DLD1 (cell line): Measurements from ENCODE around the gene TALDO1.

Experiments
- in situ Hi-C: cut with HindIII; loops from 2 replicates; pipeline ENCODE4 v1.10.0; 2017; ENCODE audit warnings: low sequenced_read_pairs

Gene TALDO1

DNA sequence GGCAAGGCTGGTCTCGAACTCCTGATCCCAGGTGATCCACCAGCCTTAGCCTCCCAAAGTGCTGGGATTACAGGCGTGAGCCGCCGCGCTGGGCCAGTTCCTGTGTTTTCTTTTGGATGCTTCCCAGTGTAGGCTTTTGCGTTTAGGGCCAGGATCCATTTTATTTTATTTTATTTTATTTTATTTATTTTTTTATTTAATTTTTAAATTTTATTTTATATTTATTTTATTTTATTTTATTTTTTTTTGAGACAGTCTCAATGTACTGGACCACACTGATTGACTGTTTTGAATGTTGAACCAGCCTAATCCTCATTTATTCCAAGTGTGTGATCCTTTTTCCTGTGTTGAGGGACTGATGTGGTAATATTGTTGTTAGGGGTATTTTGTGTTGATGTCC lies 32.8 kb upstream of the TALDO1 start:
- in situ Hi-C loops, result no loop called here

DNA sequence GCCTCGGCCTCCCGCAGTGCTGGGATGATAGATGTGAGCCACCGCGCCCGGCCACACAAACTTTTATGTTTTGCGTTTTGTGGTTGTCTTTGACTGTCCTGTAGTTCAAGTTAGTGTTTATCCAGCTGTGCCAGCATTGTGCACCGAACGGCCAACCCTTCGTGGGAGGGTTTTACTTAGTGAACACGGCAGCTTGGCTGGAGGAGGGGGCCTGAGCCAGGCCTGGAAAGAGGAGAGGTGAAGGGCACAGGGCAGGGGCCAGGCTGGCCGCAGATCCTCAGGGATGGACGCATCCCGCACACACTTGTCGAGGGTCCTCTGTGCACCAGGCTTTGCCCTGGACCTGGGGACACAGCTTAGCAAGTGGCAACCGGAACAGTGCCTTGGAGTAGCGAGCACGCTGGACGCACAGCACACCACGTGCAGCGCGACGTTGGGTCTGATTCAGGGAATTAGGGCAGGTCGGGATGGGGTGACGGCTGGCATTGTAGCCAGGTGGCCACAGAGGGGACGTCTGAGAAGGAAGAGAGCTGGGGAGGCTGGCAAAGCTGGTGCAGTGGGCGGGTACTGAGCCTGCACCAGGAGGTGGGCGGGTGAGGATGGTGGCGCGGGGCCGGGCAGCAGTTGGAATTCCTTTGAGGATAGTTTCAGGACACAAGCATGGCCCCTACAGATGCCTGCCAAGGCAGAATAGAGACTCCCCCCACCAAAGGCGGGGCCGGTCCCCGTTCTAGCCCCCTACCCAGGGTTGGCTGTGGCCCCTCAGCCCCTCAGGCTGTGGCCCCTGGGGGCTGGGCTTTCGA lies 27.8 kb upstream of the TALDO1 start:
- in situ Hi-C loops, result no loop called here

DNA sequence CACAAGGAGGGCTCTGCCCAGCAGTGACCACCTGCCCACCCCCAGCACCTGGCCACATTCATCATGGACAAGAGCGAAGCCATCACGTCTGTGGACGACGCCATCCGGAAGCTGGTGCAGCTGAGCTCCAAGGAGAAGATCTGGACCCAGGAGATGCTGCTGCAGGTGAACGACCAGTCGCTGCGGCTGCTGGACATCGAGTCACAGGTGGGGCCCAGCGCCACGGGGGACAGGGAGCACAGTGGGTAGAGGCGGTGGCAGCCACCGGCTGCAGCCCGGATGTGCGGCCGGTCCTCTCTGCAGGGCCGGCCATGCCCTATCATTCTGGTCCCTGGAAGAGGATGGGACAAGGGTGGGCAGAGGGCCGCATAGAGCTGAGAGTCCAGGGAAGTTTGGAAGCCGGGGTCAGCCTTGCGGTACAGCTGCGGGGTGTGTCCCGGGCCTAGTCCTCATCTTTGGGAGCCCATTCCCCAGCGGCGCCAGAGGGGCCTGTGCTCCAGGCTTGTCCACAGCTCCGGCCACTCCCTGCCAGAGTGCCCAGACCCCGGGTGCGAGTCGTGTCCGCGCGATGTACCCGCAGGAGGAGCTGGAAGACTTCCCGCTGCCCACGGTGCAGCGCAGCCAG lies 27.1 kb upstream of the TALDO1 start:
- in situ Hi-C loops, result no loop called here

DNA sequence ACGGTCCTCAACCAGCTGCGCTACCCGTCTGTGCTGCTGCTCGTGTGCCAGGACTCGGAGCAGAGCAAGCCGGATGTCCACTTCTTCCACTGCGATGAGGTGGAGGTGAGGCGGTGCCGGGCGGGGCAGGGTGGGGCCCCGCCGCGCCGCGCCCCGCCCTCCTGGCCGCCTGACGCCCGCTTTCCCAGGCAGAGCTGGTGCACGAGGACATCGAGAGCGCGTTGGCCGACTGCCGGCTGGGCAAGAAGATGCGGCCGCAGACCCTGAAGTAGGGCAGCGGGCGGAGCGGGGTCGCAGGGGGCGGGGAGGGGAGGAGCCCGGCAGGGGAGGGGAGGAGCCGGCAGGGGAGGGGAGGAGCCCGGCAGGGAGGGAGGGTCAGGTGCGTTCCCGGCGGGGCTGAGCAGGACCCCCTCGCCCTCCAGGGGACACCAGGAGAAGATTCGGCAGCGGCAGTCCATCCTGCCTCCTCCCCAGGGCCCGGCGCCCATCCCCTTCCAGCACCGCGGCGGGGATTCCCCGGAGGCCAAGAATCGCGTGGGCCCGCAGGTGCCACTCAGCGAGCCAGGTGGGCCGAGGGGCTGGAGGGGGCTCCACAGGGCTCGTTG lies 26.5 kb upstream of the TALDO1 start:
- in situ Hi-C loops, result no loop called here

DNA sequence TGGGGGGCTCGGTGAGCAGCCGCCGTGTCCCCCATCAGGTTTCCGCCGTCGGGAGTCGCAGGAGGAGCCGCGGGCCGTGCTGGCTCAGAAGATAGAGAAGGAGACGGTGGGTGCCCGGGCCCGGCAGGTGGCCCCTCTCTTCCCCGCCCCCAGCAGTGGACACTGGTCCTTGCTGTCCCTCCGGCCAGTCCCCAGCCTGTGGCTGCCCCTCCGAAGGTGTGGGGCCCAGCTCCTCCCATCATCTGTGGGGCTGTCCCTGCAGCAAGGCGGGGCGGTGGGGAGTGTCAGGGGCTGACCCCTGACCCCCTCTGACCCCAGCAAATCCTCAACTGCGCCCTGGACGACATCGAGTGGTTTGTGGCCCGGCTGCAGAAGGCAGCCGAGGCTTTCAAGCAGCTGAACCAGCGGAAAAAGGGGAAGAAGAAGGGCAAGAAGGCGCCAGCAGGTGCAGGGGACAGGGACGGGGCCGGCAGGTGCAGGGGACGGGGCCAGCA lies 26.0 kb upstream of the TALDO1 start:
- in situ Hi-C loops, result no loop called here

DNA sequence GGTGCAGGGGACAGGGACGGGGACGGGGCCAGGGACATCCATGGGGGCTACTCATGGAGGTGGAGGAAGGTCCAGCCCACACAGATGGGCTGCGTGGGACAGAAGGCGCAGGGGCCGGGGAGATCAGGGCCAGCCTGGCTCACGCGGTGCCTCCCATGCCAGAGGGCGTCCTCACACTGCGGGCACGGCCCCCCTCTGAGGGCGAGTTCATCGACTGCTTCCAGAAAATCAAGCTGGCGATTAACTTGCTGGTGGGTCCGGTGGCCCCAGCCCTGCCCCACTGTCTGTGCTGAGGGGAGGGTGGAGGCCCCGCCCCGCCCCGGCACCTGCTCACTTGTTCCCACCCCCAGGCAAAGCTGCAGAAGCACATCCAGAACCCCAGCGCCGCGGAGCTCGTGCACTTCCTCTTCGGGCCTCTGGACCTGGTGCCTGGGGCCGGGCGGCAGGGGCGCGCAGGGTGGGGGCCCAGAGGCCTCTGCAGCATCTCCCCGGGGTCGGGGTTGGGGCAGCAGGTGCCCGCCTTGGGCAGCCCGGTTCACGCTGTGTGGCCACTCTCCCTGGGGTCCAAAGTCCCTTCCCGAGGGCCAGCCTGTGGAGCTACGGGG lies 25.4 kb upstream of the TALDO1 start:
- in situ Hi-C loops, result no loop called here

DNA sequence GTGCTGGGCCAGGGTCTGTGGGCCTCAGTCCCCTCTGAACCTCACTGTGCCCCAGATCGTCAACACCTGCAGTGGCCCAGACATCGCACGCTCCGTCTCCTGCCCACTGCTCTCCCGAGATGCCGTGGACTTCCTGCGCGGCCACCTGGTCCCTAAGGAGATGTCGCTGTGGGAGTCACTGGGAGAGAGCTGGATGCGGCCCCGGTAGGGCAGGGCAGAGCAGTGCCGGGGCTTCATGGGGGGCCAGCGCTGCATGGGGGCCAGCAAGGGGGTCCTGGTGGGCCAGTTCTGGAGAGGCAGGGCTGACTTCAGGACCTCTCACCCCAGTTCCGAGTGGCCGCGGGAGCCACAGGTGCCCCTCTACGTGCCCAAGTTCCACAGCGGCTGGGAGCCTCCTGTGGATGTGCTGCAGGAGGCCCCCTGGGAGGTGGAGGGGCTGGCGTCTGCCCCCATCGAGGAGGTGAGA lies 24.9 kb upstream of the TALDO1 start:
- in situ Hi-C loops, result no loop called here

DNA sequence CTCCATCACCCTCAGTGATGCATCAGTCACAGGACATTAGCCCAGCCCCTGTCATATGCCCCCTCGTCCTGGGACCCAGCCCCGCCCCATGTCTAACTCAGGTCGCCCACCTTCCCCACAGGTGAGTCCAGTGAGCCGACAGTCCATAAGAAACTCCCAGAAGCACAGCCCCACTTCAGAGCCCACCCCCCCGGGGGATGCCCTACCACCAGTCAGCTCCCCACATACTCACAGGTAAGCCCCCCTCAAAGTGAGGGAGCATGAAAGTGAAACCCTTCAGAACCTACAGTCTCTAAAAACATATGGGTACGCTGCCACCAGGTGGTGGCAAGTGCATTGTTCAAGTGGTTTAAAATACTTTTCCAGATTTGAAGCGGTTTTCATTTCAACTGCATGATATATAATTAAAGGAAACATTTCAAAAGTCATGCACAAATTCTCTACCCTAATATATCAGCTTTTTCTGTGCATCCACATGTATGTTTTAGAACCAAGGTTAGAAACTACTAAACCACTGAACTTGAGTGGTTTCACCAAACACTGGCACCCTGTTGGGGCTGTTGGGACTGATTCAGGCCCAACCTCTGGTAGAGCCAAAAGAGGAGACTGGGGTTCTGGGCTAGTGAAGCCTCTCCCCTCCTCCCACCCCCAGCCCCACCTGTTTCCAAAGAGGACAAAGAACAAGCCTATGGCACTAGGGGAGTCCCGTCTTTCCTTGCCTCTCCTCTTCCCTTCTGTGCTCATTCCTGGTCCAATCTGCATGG lies 24.0 kb upstream of the TALDO1 start:
- in situ Hi-C loops, result no loop called here

DNA sequence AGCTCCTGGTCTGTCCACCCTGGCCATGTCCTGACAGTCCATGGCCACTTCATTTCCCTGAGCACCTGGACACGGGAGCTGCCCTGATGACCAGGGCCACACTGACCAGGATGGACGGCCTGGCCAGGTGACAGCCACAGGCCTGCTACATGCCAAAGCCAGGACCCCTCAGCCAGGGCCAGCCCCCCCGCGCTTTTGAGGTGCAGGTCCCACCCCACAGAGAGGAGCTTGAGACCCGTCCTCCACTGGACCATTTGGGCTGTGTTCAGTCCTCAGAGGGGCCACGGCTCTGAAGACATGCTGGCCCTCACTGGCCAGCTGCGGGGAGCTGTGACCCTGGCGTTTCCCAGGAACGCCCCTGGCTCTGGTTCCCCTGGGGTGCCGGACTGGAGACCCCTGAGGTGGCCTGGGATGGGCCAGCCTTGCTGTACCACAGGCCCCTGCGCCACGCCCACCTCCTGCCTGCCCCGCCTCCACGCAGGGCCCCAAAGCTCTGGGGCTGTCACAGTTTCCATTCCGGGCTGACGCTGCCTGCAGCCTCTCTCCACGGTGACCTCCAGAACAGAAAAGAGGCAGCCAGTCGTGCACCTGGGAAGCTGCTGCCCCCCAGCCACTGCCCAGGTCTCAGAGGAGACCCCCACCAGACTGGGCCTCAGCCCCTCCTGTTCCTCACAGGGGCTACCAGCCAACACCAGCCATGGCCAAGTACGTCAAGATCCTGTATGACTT lies 23.1 kb upstream of the TALDO1 start:
- in situ Hi-C loops, result no loop called here

DNA sequence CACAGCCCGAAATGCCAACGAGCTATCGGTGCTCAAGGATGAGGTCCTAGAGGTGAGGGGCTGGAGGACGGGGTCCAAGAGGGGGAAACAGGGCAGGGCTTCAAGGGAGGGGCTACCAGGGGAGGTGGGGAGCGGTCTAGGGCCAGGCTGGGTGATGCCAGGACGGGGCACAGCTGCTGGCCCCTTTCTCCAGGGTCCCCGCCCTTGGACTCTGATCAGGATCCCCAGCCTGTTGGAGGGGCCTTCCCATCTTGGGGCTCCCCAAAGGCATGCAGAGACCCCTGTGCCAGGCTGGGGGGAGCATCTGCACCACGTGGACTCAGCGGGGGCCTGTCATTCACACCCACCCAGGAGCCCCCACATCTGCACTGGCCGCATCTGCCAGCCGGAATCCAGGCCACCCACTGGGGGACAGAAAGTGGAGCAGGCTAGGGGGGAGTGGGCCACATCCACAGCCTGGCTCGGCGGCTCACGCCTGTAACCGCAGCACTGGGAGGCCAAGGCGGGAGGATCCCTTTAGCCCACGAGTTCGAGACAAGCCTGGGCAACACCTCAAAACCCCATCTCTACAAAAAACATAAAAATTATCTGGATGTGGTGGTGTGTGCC lies 22.4 kb upstream of the TALDO1 start:
- in situ Hi-C loops, result no loop called here

DNA sequence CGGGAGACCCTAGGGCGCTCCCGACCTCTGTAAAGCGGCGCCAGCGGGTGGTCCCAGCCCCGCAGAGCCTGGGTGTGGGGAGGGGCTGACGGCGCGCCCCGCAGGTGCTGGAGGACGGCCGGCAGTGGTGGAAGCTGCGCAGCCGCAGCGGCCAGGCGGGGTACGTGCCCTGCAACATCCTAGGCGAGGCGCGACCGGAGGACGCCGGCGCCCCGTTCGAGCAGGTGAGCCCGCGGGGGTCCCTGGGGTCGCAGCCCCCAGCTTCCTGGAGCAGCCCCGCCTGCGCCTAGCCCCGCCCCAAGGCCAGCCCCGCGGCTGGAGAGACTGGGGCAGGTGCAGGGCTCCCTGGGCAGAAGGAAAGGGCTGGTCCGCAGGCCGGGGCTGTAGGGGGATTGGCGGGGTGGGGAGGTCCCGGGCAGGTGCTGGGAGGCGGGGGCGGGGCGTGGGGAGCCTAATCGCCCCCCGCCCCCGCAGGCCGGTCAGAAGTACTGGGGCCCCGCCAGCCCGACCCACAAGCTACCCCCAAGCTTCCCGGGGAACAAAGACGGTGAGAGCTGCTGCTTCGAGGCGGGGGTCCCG lies 21.6 kb upstream of the TALDO1 start:
- in situ Hi-C loops, result no loop called here

DNA sequence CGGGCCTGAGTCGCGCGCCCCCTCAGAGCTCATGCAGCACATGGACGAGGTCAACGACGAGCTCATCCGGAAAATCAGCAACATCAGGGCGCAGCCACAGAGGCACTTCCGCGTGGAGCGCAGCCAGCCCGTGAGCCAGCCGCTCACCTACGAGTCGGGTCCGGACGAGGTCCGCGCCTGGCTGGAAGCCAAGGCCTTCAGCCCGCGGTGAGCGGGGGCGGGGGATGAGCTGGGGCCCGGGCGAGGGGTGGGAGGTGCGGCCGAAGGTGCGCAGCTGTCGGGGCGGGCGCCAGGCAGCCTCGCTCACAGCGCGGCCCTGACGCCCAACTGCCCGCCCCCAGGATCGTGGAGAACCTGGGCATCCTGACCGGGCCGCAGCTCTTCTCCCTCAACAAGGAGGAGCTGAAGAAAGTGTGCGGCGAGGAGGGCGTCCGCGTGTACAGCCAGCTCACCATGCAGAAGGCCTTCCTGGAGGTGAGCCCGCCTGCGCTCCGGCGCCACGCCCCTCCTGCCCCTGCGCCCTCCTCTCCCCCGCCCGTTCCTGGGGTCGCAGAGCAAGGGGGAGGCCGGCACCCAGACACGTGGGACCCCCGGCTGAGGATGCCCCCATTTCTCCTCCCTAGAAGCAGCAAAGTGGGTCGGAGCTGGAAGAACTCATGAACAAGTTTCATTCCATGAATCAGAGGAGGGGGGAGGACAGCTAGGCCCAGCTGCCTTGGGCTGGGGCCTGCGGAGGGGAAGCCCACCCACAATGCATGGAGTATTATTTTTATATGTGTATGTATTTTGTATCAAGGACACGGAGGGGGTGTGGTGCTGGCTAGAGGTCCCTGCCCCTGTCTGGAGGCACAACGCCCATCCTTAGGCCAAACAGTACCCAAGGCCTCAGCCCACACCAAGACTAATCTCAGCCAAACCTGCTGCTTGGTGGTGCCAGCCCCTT lies 20.7 kb upstream of the TALDO1 start:
- in situ Hi-C loops, result no loop called here

DNA sequence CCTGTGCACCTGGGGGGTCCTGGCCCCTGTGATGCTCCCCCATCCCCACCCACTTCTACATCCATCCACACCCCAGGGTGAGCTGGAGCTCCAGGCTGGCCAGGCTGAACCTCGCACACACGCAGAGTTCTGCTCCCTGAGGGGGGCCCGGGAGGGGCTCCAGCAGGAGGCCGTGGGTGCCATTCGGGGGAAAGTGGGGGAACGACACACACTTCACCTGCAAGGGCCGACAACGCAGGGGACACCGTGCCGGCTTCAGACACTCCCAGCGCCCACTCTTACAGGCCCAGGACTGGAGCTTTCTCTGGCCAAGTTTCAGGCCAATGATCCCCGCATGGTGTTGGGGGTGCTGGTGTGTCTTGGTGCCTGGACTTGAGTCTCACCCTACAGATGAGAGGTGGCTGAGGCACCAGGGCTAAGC lies 20.0 kb upstream of the TALDO1 start:
- in situ Hi-C loops, result no loop called here

DNA sequence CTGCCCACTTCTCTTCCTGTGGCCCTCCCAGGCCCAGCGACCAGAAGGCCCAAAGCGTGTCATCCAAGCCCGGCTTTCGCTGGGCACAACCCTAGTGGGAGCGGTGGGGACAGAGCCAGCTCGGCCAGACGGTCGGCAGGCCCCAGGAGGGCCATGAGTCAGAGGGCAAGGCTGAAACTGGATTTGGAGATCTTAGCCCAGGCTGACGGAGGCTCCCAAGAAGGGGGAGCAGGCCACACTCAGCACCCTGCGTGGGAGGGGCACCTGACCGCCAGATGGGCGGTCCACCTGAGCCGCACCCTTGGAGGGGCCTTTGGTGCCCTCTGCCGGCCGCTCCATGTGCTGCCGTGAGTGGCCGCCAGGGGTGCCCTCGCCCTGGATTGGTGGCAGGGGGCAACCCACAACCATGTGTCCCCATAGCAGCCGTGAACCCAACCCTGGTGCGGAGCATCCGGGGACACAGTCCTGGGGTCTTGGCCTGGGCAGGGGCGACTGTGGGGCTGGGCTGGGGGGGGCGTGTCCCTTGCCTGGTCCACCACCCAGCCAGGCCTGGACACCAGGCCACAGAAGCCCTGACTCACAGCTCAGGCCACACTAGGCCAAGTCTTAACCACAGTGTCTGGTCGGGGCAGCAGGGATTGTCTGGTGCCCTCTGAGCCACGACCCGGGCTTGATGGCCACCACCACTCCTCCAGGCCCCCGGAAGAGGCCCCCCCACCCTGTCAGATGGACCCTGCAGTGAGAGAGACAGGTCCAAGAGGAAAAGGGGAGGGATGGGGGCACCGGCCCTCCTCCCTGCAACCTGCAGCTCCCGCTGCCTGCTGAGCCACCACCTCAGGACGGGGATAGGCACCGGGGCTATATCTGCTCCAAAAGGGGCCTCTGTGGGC lies 19.2 kb upstream of the TALDO1 start:
- in situ Hi-C loops, result no loop called here

DNA sequence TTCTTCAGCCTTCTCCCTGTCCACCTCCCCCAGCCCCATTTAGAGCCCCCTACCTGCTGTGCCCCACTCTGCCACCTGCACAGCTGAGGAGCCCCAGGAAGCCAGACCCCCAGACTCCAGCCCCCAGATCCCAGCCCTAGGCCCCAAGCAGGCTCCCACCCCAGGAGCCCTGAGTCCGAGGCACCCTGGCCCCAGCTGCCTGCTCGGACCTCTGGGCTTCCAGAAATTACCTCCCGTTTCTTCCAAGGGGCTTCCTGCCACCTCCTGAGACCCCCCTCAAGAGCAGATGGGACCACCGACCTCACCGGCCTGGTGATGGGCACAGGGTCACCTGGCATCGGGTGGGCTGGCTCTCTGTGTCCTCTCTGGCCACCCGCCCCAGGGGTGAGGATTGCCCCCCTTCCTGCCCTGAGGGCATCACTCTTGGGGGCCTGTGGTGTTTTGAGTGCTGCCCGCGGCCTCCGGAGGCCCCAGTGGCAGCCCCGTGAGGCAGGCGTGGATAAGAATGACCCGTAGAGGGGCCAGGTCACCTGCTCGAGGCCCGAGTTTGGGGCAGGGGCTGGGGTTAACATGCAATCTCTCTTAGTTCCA lies 18.3 kb upstream of the TALDO1 start:
- in situ Hi-C loops, result no loop called here

DNA sequence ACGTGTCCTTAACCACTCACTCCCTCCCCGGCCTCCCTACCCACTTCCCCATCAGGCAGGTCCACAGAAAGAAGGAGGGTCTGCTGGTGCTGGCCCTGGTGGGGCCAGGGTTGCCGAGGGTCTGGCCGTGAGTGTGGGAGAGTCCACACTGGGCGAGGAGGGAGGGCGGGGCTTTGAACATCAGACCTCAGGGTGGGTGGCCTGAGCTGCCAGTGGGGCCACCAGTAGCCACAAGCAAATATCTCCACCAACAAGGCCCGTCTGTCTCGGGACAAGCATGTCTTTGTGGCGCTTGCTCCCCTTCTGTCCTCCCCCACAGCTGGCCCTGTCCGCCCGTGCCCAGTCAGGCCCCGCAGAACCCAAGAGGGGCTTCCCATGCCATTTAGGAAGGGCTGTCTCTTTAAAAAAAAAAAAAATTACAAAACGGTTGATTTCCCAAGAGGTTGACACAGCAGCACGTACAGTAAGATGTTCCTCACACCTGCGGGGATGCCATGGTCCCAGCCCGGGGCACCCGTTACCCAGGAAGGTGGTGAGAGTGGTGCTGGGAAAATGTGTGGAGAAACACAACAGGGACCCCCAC lies 17.7 kb upstream of the TALDO1 start:
- in situ Hi-C loops, result no loop called here

DNA sequence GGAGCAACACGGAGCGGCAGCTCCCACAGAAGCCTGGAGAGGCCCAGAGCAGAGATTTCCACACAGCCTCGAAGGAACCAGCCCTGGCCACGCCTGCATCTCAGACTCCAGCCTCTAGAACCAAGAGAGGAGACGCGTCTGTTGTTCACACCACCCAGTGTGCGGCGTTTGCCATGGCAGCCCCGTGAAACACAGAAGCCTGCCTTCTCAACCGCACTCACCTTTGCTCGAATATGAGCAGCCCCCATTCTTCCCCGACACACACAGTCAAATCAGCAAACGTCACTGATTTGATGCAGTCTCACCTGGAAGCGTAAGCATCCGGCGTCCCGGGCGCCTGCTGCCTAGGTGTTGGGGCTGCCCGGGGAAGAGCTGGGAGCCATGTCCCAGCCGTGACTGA lies 14.2 kb upstream of the TALDO1 start:
- in situ Hi-C loops, result no loop called here
